ENCODE measurements around the gene STX2. TPM values are rescaled to one million over a fixed set of nuclear protein-coding genes. Genes with fewer than 3 reads are reported as not detected.

The STX2 gene
- total RNA-seq, 1 experiment from 2014 or later: 40.6 TPM

- DNase-seq (ENCODE audit: extremely low read depth, low read depth): no peak
Observed at GRCh38 chr12:130742716-130743115, 96.3 kb downstream of the STX2 start.

GRCh38 chr12:130742112-130742511, 96.9 kb downstream of the STX2 start:
- DNase-seq (ENCODE audit: extremely low read depth, low read depth): no peak

Small RNA genes within 50 kb of the gene (small RNA-seq; reads per million reads assigned to genes)
- 0 reads per million in 2 experiments for gene RNU6-1077P

Other genes with a start within 250 kb of the STX2 start
- gene RIMBP2, start 123.0 kb downstream of the STX2 start, total RNA-seq (2014; rRNA removed; shearing (Covaris generic)): 0.02 TPM in 1 of 2 replicates, not detected in the other
- gene RAN, start 32.8 kb upstream of the STX2 start, total RNA-seq (2014; rRNA removed; shearing (Covaris generic)): 2,323 and 2,507 TPM in 2 replicates
- 206 and 239 TPM in 2 replicates for gene ADGRD1, start 114.7 kb upstream of the STX2 start, total RNA-seq (2014; rRNA removed; shearing (Covaris generic))